ENCODE results near the gene ABCF3.

- TF ChIP-seq POLR2AphosphoS5 (IDR thresholded peaks at IDR 0.05; ENCODE audit: low read depth, low read length) (no peak), POLR2A (IDR thresholded peaks at IDR 0.05; ENCODE audit: low read depth, low read length) (no peak), TAF1 (IDR thresholded peaks at IDR 0.05; ENCODE audit: borderline replicate concordance, low read depth, low read length) (no peak)
Observed at GRCh38 chr3:184168363-184169120, 17.5 kb upstream of the ABCF3 start.
